HG03469 (cell line): ENCODE measurements around the gene SIRPG.
"Not testable (repeated sequence)": the region's sequence is repeated elsewhere in the genome, so short reads cannot be mapped to it uniquely, and the experiment has no call there.

Experiments
- ATAC-seq: cut with Tn5 transposase; IDR thresholded peaks from one replicate; pipeline ENCODE4 v1.9.1; 2021; ENCODE audit warnings: mild to moderate bottlenecking, moderate library complexity, moderate number of reproducible peaks; ENCODE audit not compliant: unreplicated experiment

Gene SIRPG

GRCh38 chr20:1637226-1637625, 20.4 kb downstream of the SIRPG start:
- no peak for ATAC-seq

GRCh38 chr20:1636621-1637020, 21.0 kb downstream of the SIRPG start:
- ATAC-seq, result no peak

- ATAC-seq, result no peak
These were observed 22.1 kb downstream of the SIRPG start for GRCh38 chr20:1635291-1635979.

GRCh38 chr20:1633535-1633934, 24.0 kb downstream of the SIRPG start:
- no peak for ATAC-seq

GRCh38 chr20:1632178-1632577, 25.4 kb downstream of the SIRPG start:
- no peak for ATAC-seq

- ATAC-seq, result no peak
These were observed 26.0 kb downstream of the SIRPG start for GRCh38 chr20:1631309-1632151.

- no peak for ATAC-seq
These were observed 27.4 kb downstream of the SIRPG start for GRCh38 chr20:1630186-1630585.

GRCh38 chr20:1629321-1629720, 28.3 kb downstream of the SIRPG start:
- no peak for ATAC-seq

GRCh38 chr20:1628621-1629020, 29.0 kb downstream of the SIRPG start:
- no peak for ATAC-seq

GRCh38 chr20:1627200-1627550, 30.4 kb downstream of the SIRPG start:
- ATAC-seq, result no peak

GRCh38 chr20:1626528-1627199, 30.9 kb downstream of the SIRPG start:
- ATAC-seq, result no peak

- no peak for ATAC-seq
These were observed 32.4 kb downstream of the SIRPG start for GRCh38 chr20:1625083-1625690.

GRCh38 chr20:1623501-1624205, 33.9 kb downstream of the SIRPG start:
- ATAC-seq, result no peak

- no peak for ATAC-seq
These were observed 35.1 kb downstream of the SIRPG start for GRCh38 chr20:1622450-1622849.

- no peak for ATAC-seq
These were observed 36.3 kb downstream of the SIRPG start for GRCh38 chr20:1621316-1621715.

- no peak for ATAC-seq
These were observed 37.6 kb downstream of the SIRPG start, which contains the start of gene SIRPB1 for GRCh38 chr20:1619861-1620444. SIRPB1 (minus strand) TSS chr20:1620009; CDS start chr20:1619944, 65 bp downstream.

- no peak for ATAC-seq
These were observed 38.5 kb downstream of the SIRPG start for GRCh38 chr20:1618954-1619540.

GRCh38 chr20:1618479-1618878, 39.1 kb downstream of the SIRPG start:
- no peak for ATAC-seq

- ATAC-seq, result no peak
These were observed 40.6 kb downstream of the SIRPG start for GRCh38 chr20:1616858-1617434.

GRCh38 chr20:1610404-1610803, 47.2 kb downstream of the SIRPG start:
- ATAC-seq, result not testable (repeated sequence)
